ENCODE data around the gene EHD2.

DNA sequence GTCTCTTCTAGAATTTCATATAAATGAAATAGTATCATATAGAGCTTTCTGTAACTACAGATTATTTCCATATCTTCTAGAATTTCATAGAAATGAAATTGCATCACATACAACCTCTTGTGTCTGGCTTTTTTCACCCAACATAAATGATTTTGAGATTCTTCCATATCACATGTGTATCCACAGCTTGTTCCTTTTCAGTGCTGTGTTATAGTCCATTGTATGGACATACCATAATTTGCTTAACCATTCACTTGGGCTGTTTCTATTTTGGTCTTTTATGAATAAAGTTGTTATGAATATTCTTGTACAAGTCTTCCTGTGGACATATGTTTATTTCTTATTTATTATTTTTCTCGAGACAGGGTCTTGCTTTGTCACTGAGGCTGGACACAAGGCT is 79.4 kb downstream of the EHD2 start:
- TF ChIP-seq CTCF (IDR thresholded peaks at IDR 0.05; ENCODE audit: insufficient read depth, low read length, poor library complexity, severe bottlenecking): no peak
- TF ChIP-seq EZH2phosphoT487 (conservative IDR thresholded peaks at IDR 0.05; ENCODE audit: low read length): no peak

Measured in SU-DHL-6 (cell line).